SK-N-SH (cell line): ENCODE measurements around the gene PPP6R2. TPM values are rescaled to one million over a fixed set of nuclear protein-coding genes. Genes with fewer than 3 reads are reported as not detected.

Experiments used
- CTCF ChIA-PET: fragments of 300-600, 350-600 bp; formaldehyde crosslinking; extraction: SDS; loops from one replicate; lab custom pipeline; 2021; lab: Yijun Ruan, JAX
- POLR2A ChIA-PET: fragments of 350-600 bp; sonication (Branson Sonifier 250); formaldehyde crosslinking; extraction: SDS; loops from one replicate; lab custom pipeline; 2020; ENCODE audit warnings: antibody characterized with exemption, inconsistent platforms; lab: Yijun Ruan, JAX
- DNase-seq: peaks from one replicate; pipeline ENCODE4 v3.0.0; 2012
- H2AFZ ChIP-seq: fragments of 200-600 bp; sonication (generic); 2 replicates; pipeline ENCODE4 v1.8.1; 2016; ENCODE audit warnings: antibody characterized with exemption, mild to moderate bottlenecking, low read depth
- H3F3A ChIP-seq: fragments of 200-600 bp; sonication (generic); replicated peaks from 2 replicates; pipeline ENCODE3; 2016; ENCODE audit warnings: antibody characterized with exemption, mild to moderate bottlenecking; ENCODE audit not compliant: insufficient read depth
- H3K27ac ChIP-seq, 2 experiments: fragments of 200-500 bp in 1 of 2; fragments of 200-600 bp in 1 of 2; sonication (Bioruptor generic) in 1 of 2; sonication (generic), shearing (Covaris generic) in 1 of 2; 2 replicates each; pipeline versions ENCODE4 v1.5.1 to v1.6.1; 2014 to 2016; ENCODE audit warnings: low read depth in 2 of 2, inconsistent platforms in 1 of 2, low read length in 1 of 2, mild to moderate bottlenecking in 1 of 2, mixed read lengths in 1 of 2
- H3K27me3 ChIP-seq: fragments of 200-600 bp; sonication (generic), shearing (Covaris generic); 2 replicates; pipeline ENCODE4 v1.6.1; 2016; ENCODE audit warnings: mixed run types; ENCODE audit not compliant: insufficient read depth
- H3K36me3 ChIP-seq, 2 experiments: fragments of 200-500 bp in 1 of 2; fragments of 200-600 bp in 1 of 2; sonication (Bioruptor generic) in 1 of 2; sonication (generic) in 1 of 2; replicated peaks in 1 of 2; 2 replicates each; pipeline versions ENCODE3 to v1.5.1; 2014 to 2016; ENCODE audit warnings: low read length in 1 of 2, mild to moderate bottlenecking in 1 of 2; ENCODE audit not compliant: insufficient read depth in 2 of 2, control insufficient read depth in 1 of 2
- H3K4me1 ChIP-seq, 2 experiments: fragments of 200-500 bp in 1 of 2; fragments of 200-600 bp in 1 of 2; sonication (Bioruptor generic) in 1 of 2; sonication (generic), shearing (Covaris generic) in 1 of 2; 2 replicates each; pipeline versions ENCODE4 v1.5.1 to v1.6.1; 2014 to 2016; ENCODE audit warnings: low read depth in 1 of 2, low read length in 1 of 2, mixed run types in 1 of 2; ENCODE audit not compliant: insufficient read depth in 2 of 2, control insufficient read depth in 1 of 2
- H3K4me2 ChIP-seq: fragments of 200-600 bp; sonication (generic), shearing (Covaris generic); 2 replicates; pipeline ENCODE4 v1.6.1; 2017; ENCODE audit warnings: mixed run types
- H3K4me3 ChIP-seq, 2 experiments: fragments of 200-500 bp in 1 of 2; fragments of 200-600 bp in 1 of 2; sonication (Bioruptor generic) in 1 of 2; sonication (generic), shearing (Covaris generic) in 1 of 2; 2 replicates each; pipeline versions ENCODE4 v1.5.1 to v1.8.1; 2014 to 2016; ENCODE audit warnings: low read depth in 2 of 2, inconsistent platforms in 1 of 2, low read length in 1 of 2, mild to moderate bottlenecking in 1 of 2, mixed read lengths in 1 of 2, moderate library complexity in 1 of 2
- H3K79me2 ChIP-seq: fragments of 200-600 bp; sonication (generic); 2 replicates; pipeline ENCODE4 v1.8.1; 2017; ENCODE audit warnings: mild to moderate bottlenecking; ENCODE audit not compliant: insufficient read depth
- H3K9ac ChIP-seq: fragments of 200-600 bp; sonication (generic); 2 replicates; pipeline ENCODE4 v1.6.1; 2017; ENCODE audit warnings: mixed run types
- H3K9me2 ChIP-seq: fragments of 200-600 bp; sonication (generic); 2 replicates; pipeline ENCODE4 v1.6.1; 2017; ENCODE audit warnings: mixed run types
- H3K9me3 ChIP-seq: fragments of 200-600 bp; sonication (generic); 2 replicates; pipeline ENCODE4 v1.6.1; 2017; ENCODE audit warnings: mixed run types, mild to moderate bottlenecking, moderate library complexity
- H4K20me1 ChIP-seq: fragments of 200-600 bp; sonication (generic); 2 replicates; pipeline ENCODE4 v1.6.1; 2017; ENCODE audit warnings: mild to moderate bottlenecking, mixed run types; ENCODE audit not compliant: insufficient read depth
- EZH2phosphoT487 ChIP-seq: fragments of 200-600 bp; sonication (generic); IDR thresholded peaks from 2 replicates; pipeline ENCODE4 v1.6.1; 2017; ENCODE audit warnings: low read depth, mixed run types, mild to moderate bottlenecking, antibody characterized with exemption, moderate library complexity, borderline replicate concordance
- FOSL2 ChIP-seq: IDR thresholded peaks from 2 replicates; pipeline ENCODE4 v1.4.0; 2012; ENCODE audit warnings: low read depth, mild to moderate bottlenecking, moderate library complexity, borderline replicate concordance
- JUND ChIP-seq: IDR thresholded peaks from 2 replicates; pipeline ENCODE4 v1.4.0; 2012
- MXI1 ChIP-seq: IDR thresholded peaks from 2 replicates; pipeline ENCODE4 v1.6.1; 2012; ENCODE audit warnings: mild to moderate bottlenecking, low read depth, low read length, improper control_type of control experiment
- NRF1 ChIP-seq: IDR thresholded peaks from 2 replicates; pipeline ENCODE4 v1.6.1; 2012; ENCODE audit warnings: low read depth, mild to moderate bottlenecking, low read length
- RCOR1 ChIP-seq: fragments of 150-350 bp; IDR thresholded peaks from 2 replicates; pipeline ENCODE4 v1.6.1; 2017; ENCODE audit warnings: antibody characterized with exemption, low read length
- RFX5 ChIP-seq: IDR thresholded peaks from 2 replicates; pipeline ENCODE4 v1.6.1; 2012; ENCODE audit warnings: mild to moderate bottlenecking, improper control_type of control experiment, low read length
- RXRA ChIP-seq: IDR thresholded peaks from 2 replicates; pipeline ENCODE4 v1.4.0; 2012; ENCODE audit warnings: low read depth, mild to moderate bottlenecking, borderline replicate concordance
- SMC3 ChIP-seq: IDR thresholded peaks from 2 replicates; pipeline ENCODE4 v1.6.1; 2012; ENCODE audit warnings: low read depth, low read length, improper control_type of control experiment
- TAF1 ChIP-seq: IDR thresholded peaks from 2 replicates; pipeline ENCODE4 v1.6.1; 2012; ENCODE audit warnings: low read depth, mild to moderate bottlenecking, low read length, moderate library complexity, borderline replicate concordance
- TCF12 ChIP-seq: IDR thresholded peaks from 2 replicates; pipeline ENCODE4 v1.4.0; 2012
- WGBS: methylation state at CpG from one replicate; pipeline ENCODE4 v1.1.6; 2017; ENCODE audit warnings: low lambda C conversion rate; 5-methylcytosine and 5-hydroxymethylcytosine counted together
- polyA plus RNA-seq, 3 experiments: library from polyadenylated mRNA; depleted of rRNA; stranded (reverse); fragments of >200 nt; gene quantifications; 2 replicates each; pipeline ENCODE4 v1.2.3, GENCODE V29; 2012
- TF ChIP-seq, protein P1 (sequence below): IDR thresholded peaks from 2 replicates; pipeline ENCODE4; 2012
- TF ChIP-seq, protein P2 (sequence below): fragments of 200-600 bp; sonication (generic); IDR thresholded peaks from 2 replicates; pipeline ENCODE4 v1.6.1; 2017; ENCODE audit warnings: antibody characterized with exemption, mild to moderate bottlenecking, moderate library complexity
- TF ChIP-seq, protein P3 (sequence below): IDR thresholded peaks from 2 replicates; pipeline ENCODE4 v1.4.0; 2012; ENCODE audit warnings: low read depth, borderline replicate concordance

Gene PPP6R2
- polyA plus RNA-seq, 1 of the 3 experiments (the other 2 are of a cell fraction): 45.7 TPM

DNA sequence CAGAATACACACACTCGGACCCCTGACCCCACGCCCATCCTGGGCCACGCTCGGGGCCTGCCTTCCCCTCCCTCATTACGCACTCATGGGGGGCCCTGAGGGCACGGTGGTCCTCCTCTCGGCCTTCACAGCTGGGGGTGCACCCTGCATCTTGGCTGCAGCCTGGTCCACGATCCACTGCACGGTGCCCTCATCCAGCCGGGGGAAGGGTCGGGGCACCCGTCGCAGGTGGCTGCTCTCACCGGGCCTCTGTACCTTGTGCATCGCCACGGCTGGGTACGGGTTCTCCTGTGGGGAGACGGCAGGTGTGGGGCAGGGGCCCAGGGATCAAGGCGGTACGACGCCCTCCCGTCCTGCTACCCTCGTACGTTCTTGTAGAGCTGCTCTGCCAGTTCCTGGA, 121.3 kb downstream of the PPP6R2 start:
- Histone ChIP-seq H3K4me1 (no peaks in the 10 kb centered on the region), H2AFZ (no peak overlapping the region), H3K4me3 (no peak overlapping the region), H4K20me1 (peaks cover 18% of the 10 kb centered on the region), H3K9me2 (no peaks in the 10 kb centered on the region), H3K36me3 (peaks cover 0 to 76% of the 10 kb centered on the region in 2 experiments), H3K9me3 (no peaks in the 10 kb centered on the region), H3F3A (no peaks in the 10 kb centered on the region), H3K9ac (no peak overlapping the region), H3K4me2 (no peak overlapping the region), H3K27me3 (no peaks in the 10 kb centered on the region), H3K27ac (no peak overlapping the region), H3K79me2 (peaks cover 14% of the 10 kb centered on the region; the same call in 1 of the 2 replicates)
- ChIA-PET CTCF (interaction anchor here (1.2 to 1.4 kb wide), 2 partner anchors 11 to 156 kb away, joined by 3 to 4 read pairs; no protein-coding TSS in a partner anchor), POLR2A (no interaction called here)
- WGBS: 96% methylated on average over 8 of the region's 24 CpGs
- DNase-seq: no peak
- TF ChIP-seq, protein P1, sequence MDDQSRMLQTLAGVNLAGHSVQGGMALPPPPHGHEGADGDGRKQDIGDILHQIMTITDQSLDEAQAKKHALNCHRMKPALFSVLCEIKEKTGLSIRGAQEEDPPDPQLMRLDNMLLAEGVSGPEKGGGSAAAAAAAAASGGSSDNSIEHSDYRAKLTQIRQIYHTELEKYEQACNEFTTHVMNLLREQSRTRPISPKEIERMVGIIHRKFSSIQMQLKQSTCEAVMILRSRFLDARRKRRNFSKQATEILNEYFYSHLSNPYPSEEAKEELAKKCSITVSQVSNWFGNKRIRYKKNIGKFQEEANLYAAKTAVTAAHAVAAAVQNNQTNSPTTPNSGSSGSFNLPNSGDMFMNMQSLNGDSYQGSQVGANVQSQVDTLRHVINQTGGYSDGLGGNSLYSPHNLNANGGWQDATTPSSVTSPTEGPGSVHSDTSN: no peak
- no peak for TF ChIP-seq EZH2phosphoT487
- TF ChIP-seq FOSL2: no peak
- TF ChIP-seq SMC3: no peak
- no peak for TF ChIP-seq RFX5
- TF ChIP-seq, protein P2, sequence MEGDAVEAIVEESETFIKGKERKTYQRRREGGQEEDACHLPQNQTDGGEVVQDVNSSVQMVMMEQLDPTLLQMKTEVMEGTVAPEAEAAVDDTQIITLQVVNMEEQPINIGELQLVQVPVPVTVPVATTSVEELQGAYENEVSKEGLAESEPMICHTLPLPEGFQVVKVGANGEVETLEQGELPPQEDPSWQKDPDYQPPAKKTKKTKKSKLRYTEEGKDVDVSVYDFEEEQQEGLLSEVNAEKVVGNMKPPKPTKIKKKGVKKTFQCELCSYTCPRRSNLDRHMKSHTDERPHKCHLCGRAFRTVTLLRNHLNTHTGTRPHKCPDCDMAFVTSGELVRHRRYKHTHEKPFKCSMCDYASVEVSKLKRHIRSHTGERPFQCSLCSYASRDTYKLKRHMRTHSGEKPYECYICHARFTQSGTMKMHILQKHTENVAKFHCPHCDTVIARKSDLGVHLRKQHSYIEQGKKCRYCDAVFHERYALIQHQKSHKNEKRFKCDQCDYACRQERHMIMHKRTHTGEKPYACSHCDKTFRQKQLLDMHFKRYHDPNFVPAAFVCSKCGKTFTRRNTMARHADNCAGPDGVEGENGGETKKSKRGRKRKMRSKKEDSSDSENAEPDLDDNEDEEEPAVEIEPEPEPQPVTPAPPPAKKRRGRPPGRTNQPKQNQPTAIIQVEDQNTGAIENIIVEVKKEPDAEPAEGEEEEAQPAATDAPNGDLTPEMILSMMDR: no peak
- no peak for TF ChIP-seq JUND
- TF ChIP-seq, protein P3, sequence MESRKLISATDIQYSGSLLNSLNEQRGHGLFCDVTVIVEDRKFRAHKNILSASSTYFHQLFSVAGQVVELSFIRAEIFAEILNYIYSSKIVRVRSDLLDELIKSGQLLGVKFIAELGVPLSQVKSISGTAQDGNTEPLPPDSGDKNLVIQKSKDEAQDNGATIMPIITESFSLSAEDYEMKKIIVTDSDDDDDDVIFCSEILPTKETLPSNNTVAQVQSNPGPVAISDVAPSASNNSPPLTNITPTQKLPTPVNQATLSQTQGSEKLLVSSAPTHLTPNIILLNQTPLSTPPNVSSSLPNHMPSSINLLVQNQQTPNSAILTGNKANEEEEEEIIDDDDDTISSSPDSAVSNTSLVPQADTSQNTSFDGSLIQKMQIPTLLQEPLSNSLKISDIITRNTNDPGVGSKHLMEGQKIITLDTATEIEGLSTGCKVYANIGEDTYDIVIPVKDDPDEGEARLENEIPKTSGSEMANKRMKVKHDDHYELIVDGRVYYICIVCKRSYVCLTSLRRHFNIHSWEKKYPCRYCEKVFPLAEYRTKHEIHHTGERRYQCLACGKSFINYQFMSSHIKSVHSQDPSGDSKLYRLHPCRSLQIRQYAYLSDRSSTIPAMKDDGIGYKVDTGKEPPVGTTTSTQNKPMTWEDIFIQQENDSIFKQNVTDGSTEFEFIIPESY: no peak
- no peak for TF ChIP-seq RCOR1
- TF ChIP-seq MXI1: no peak
- TF ChIP-seq TCF12: no peak
- no peak for TF ChIP-seq NRF1
- no peak for TF ChIP-seq TAF1
- TF ChIP-seq RXRA: no peak
